A549 (cell line): Measurements from ENCODE around the gene C19orf67. TPM values are rescaled to one million over a fixed set of nuclear protein-coding genes. Genes with fewer than 3 reads are reported as not detected.

ENCODE experiments used
- ATAC-seq, 2 experiments: fragments of 200-7000 bp in 1 of 2; fragments of >200 bp in 1 of 2; cut with Nextera tagmentation in 1 of 2; cut with Tn5 transposase in 1 of 2; 3 replicates each; pipeline versions ENCODE4 v1.8.0 to v1.9.1; 2018 to 2020; ENCODE audit warnings: mild to moderate bottlenecking in 1 of 2, moderate library complexity in 1 of 2
- CTCF ChIA-PET: fragments of 300-600 bp; sonication (Branson Sonifier 250); formaldehyde crosslinking; extraction: SDS; loops from one replicate; lab custom pipeline; 2021; ENCODE audit warnings: antibody characterized with exemption, inconsistent platforms; lab: Yijun Ruan, JAX
- POLR2A ChIA-PET: fragments of 350-600 bp; formaldehyde crosslinking; extraction: SDS; loops from one replicate; lab custom pipeline; 2021; ENCODE audit warnings: antibody characterized with exemption, inconsistent platforms; lab: Yijun Ruan, JAX
- DNase-seq, 2 experiments: peaks; one replicate each; pipeline versions ENCODE4 v3.0.0 to v3.0.0-alpha.2; 2011 to 2016; ENCODE audit warnings: low read depth in 1 of 2, low spot score in 1 of 2
- FAIRE-seq: peaks from 2 replicates; lab custom pipeline; 2011; peaks lifted over from hg19 to GRCh38; lab: Jason Lieb, UNC
- H3K27ac ChIP-seq, 2 experiments: fragments of >200 bp; sonication (Bioruptor Twin); formaldehyde crosslinking; 3 replicates each; pipeline ENCODE4 v1.5.1; 2016 to 2017
- H3K4me1 ChIP-seq: fragments of >200 bp; sonication (Bioruptor Twin); formaldehyde crosslinking; 3 replicates; pipeline ENCODE4 v1.6.1; 2016
- H3K4me2 ChIP-seq: fragments of >200 bp; sonication (Bioruptor Twin); formaldehyde crosslinking; 3 replicates; pipeline ENCODE4 v1.6.1; 2016
- H3K4me3 ChIP-seq: fragments of >200 bp; sonication (Bioruptor Twin); formaldehyde crosslinking; 3 replicates; pipeline ENCODE4 v1.5.1; 2016
- H3K9me3 ChIP-seq: fragments of >200 bp; sonication (Bioruptor Twin); formaldehyde crosslinking; 3 replicates; pipeline ENCODE4 v1.6.1; 2016
- BCL3 ChIP-seq: fragments of >200 bp; sonication (Bioruptor Twin); formaldehyde crosslinking; IDR thresholded peaks from 3 replicates; pipeline ENCODE4 v1.6.1; 2016
- CBX2 ChIP-seq: fragments of 200-600 bp; sonication (generic); IDR thresholded peaks from 2 replicates; pipeline ENCODE4 v1.6.1; 2016; ENCODE audit warnings: low read depth, mild to moderate bottlenecking, borderline replicate concordance
- CBX8 ChIP-seq: fragments of 200-600 bp; sonication (generic); IDR thresholded peaks from 2 replicates; pipeline ENCODE4 v1.6.1; 2016
- CHD2 ChIP-seq: fragments of 150-350 bp; IDR thresholded peaks from 2 replicates; pipeline ENCODE4 v1.6.1; 2014; ENCODE audit warnings: low read length; ENCODE audit not compliant: partially characterized antibody
- CHD4 ChIP-seq: fragments of 200-600 bp; sonication (generic); IDR thresholded peaks from 2 replicates; pipeline ENCODE4 v1.6.1; 2016; ENCODE audit warnings: antibody characterized with exemption, mild to moderate bottlenecking, borderline replicate concordance
- EHF ChIP-seq: fragments of 250-450 bp; sonication (Bioruptor Pico); IDR thresholded peaks from 2 replicates; pipeline ENCODE4 v1.5.0; 2020; ENCODE audit warnings: mild to moderate bottlenecking
- ELK1 ChIP-seq: fragments of 150-350 bp; IDR thresholded peaks from 2 replicates; pipeline ENCODE4 v1.6.1; 2014; ENCODE audit warnings: low read depth, mild to moderate bottlenecking, low read length
- EP300 ChIP-seq, 2 experiments: fragments of >200 bp; sonication (Bioruptor Twin); formaldehyde crosslinking; IDR thresholded peaks; 2 replicates in 1 of 2; 3 replicates in 1 of 2; pipeline ENCODE4 v1.6.1; 2016 to 2017
- ESRRA ChIP-seq: fragments of 150-350 bp; IDR thresholded peaks from 2 replicates; pipeline ENCODE4 v1.6.1; 2014; ENCODE audit warnings: mild to moderate bottlenecking, low read length, borderline replicate concordance
- FOSL2 ChIP-seq, 2 experiments: fragments of 450-650 bp in 1 of 2; fragments of >200 bp in 1 of 2; sonication (Bioruptor Twin) in 1 of 2; formaldehyde crosslinking; IDR thresholded peaks; 2 replicates each; pipeline versions ENCODE4 v1.5.0 to v1.6.1; 2016 to 2020; ENCODE audit warnings: mild to moderate bottlenecking in 1 of 2, moderate library complexity in 1 of 2
- FOXS1 ChIP-seq: fragments of 250-450 bp; sonication (Bioruptor Pico); IDR thresholded peaks from 2 replicates; pipeline ENCODE4 v1.5.0; 2020; ENCODE audit warnings: mild to moderate bottlenecking, moderate library complexity
- GATA3 ChIP-seq: IDR thresholded peaks from 2 replicates; pipeline ENCODE4 v1.6.1; 2012; ENCODE audit warnings: borderline replicate concordance
- HEYL ChIP-seq: fragments of 250-450 bp; sonication (Bioruptor Pico); IDR thresholded peaks from 2 replicates; pipeline ENCODE4 v1.8.0; 2021; ENCODE audit warnings: mild to moderate bottlenecking, moderate library complexity
- HOXB13 ChIP-seq: fragments of 250-450 bp; sonication (Bioruptor Pico); IDR thresholded peaks from 2 replicates; pipeline ENCODE4 v1.5.0; 2020; ENCODE audit warnings: low read depth, mild to moderate bottlenecking, moderate library complexity
- JUN ChIP-seq, 2 experiments: fragments of >200 bp; sonication (Bioruptor Twin); formaldehyde crosslinking; IDR thresholded peaks; 2 replicates in 1 of 2; 3 replicates in 1 of 2; pipeline ENCODE4 v1.6.1; 2016 to 2017
- KDM5A ChIP-seq: fragments of 200-600 bp; sonication (generic); IDR thresholded peaks from 2 replicates; pipeline ENCODE4 v1.6.1; 2016; ENCODE audit warnings: antibody characterized with exemption, mild to moderate bottlenecking
- MYC ChIP-seq: IDR thresholded peaks from 2 replicates; pipeline ENCODE4 v1.6.1; 2012; ENCODE audit warnings: mild to moderate bottlenecking, inconsistent platforms, low read length, improper control_type of control experiment, borderline replicate concordance
- NR3C1 ChIP-seq: fragments of >200 bp; sonication (Bioruptor Twin); formaldehyde crosslinking; IDR thresholded peaks from 3 replicates; pipeline ENCODE4 v1.6.1; 2017
- PHF8 ChIP-seq: fragments of 200-600 bp; sonication (generic); IDR thresholded peaks from 2 replicates; pipeline ENCODE4 v1.6.1; 2016; ENCODE audit warnings: low read depth, mild to moderate bottlenecking, antibody characterized with exemption, moderate library complexity, borderline replicate concordance
- RAD21 ChIP-seq, 2 experiments: fragments of >200 bp in 1 of 2; sonication (Bioruptor Twin) in 1 of 2; formaldehyde crosslinking in 1 of 2; IDR thresholded peaks in 1 of 2; conservative IDR thresholded peaks in 1 of 2; 2 replicates in 1 of 2; 3 replicates in 1 of 2; pipeline ENCODE4 v1.6.1; 2012 to 2018; ENCODE audit warnings: inconsistent platforms in 1 of 2
- RARB ChIP-seq: fragments of 250-450 bp; sonication (Bioruptor Pico); IDR thresholded peaks from 2 replicates; pipeline ENCODE4 v1.8.0; 2021; ENCODE audit warnings: mild to moderate bottlenecking, moderate library complexity
- SREBF2 ChIP-seq: fragments of 450-650 bp; IDR thresholded peaks from 2 replicates; pipeline ENCODE4 v1.6.1; 2014; ENCODE audit warnings: mild to moderate bottlenecking, moderate library complexity
- TFCP2L1 ChIP-seq: fragments of 250-450 bp; sonication (Bioruptor Pico); IDR thresholded peaks from 2 replicates; pipeline ENCODE4 v1.5.0; 2021; ENCODE audit warnings: mild to moderate bottlenecking
- ZFP36 ChIP-seq: fragments of 450-650 bp; IDR thresholded peaks from 2 replicates; pipeline ENCODE4 v1.6.1; 2014; ENCODE audit warnings: borderline replicate concordance; ENCODE audit not compliant: partially characterized antibody
- WGBS: methylation state at CpG from one replicate; pipeline ENCODE4 v1.1.6; 2017; ENCODE audit errors: missing lambda C conversion rate; 5-methylcytosine and 5-hydroxymethylcytosine counted together
- polyA plus RNA-seq, 4 experiments: library from polyadenylated mRNA; depleted of rRNA in 3 of 4; stranded (reverse); fragments of >200 nt; fragmentation: RNase III in 1 of 4; extraction: RNeasy Plus Mini Kit Qiagen cat#74134 plus additional on column Dnase treatment in 1 of 4; gene quantifications; 2 replicates in 3 of 4; 3 replicates in 1 of 4; pipeline ENCODE4 v1.2.3, GENCODE V29; 2011 to 2017
- TF ChIP-seq, protein P1 (sequence below): IDR thresholded peaks from 2 replicates; pipeline ENCODE4 v1.6.1; 2012
- TF ChIP-seq, protein P2 (sequence below): IDR thresholded peaks from 2 replicates; pipeline ENCODE4 v1.6.1; 2012; ENCODE audit warnings: low read depth, borderline replicate concordance
- TF ChIP-seq, protein P3 (sequence below): IDR thresholded peaks from 2 replicates; pipeline ENCODE4 v1.6.1; 2012
- TF ChIP-seq, protein P4 (sequence below): fragments of >200 bp; sonication (Bioruptor Twin); formaldehyde crosslinking; IDR thresholded peaks from 2 replicates; pipeline ENCODE4 v1.6.1; 2016

Gene C19orf67
- polyA plus RNA-seq, 2 of the 4 experiments (the other 2 are of a cell fraction), result not detected

GRCh38 chr19:14106840-14107239 lies 21.3 kb upstream of the C19orf67 start:
- FAIRE-seq, result no peak
- no CpG with 5 or more reads among the region's 16 CpGs for WGBS
- no peak for TF ChIP-seq CBX2
- no peak for TF ChIP-seq JUN (IDR thresholded peaks at IDR 0.05)
- TF ChIP-seq EP300 (IDR thresholded peaks at IDR 0.05), result no peak
- TF ChIP-seq GATA3, result no peak
- TF ChIP-seq, protein P1, sequence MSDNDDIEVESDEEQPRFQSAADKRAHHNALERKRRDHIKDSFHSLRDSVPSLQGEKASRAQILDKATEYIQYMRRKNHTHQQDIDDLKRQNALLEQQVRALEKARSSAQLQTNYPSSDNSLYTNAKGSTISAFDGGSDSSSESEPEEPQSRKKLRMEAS, result no peak
- no peak for TF ChIP-seq RARB (CRISPR knock-in tag)
- no peak for TF ChIP-seq FOSL2 (IDR thresholded peaks at IDR 0.05)
- TF ChIP-seq FOSL2 (CRISPR knock-in tag; IDR thresholded peaks at IDR 0.05), result no peak
- no peak for TF ChIP-seq NR3C1
- TF ChIP-seq ELK1, result no peak
- TF ChIP-seq CHD4, result no peak
- TF ChIP-seq TFCP2L1 (CRISPR knock-in tag), result no peak
- no peak for TF ChIP-seq HOXB13
- no peak for TF ChIP-seq CHD2
- TF ChIP-seq MYC, result no peak
- no peak for TF ChIP-seq ZFP36
- TF ChIP-seq FOXS1 (CRISPR knock-in tag), result no peak
- TF ChIP-seq HEYL (CRISPR knock-in tag), result no peak
- no peak for TF ChIP-seq CBX8
- no peak for TF ChIP-seq BCL3
- no peak for TF ChIP-seq EHF (CRISPR knock-in tag)
- TF ChIP-seq, all 56 proteins: peak for 0
- Histone ChIP-seq H3K4me1 (no peaks in the 10 kb centered on the region), H3K4me2 (no peak overlapping the region), H3K27ac (no peak overlapping the region), H3K9me3 (no peaks in the 10 kb centered on the region), H3K4me3 (no peak overlapping the region)
- ATAC-seq (no peak), DNase-seq (no peak)
- ChIA-PET CTCF (interaction anchor here (1.3 kb wide), 1 partner anchor 11 kb away, joined by 3 read pairs; no protein-coding TSS in a partner anchor), POLR2A (no interaction called here)

DNA sequence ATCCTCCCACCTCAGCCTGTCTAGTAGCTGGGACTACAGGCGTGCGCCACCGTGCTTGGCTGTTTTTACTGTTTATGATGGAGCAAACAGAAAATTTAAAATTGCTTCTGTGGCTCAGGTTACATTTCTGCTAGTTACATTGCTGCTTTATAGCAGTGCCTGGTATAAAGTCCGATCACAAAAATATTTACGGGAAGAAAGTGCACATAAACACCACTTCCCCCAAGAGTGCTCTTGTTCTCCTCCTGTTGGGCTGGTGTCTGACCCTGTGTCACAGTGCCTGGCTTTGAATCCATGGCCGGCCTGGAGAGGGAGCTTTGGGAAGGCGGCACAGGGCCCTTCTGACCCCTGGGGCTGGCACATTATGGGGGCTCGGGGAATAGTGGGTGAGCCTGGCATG lies 20.1 kb upstream of the C19orf67 start:
- ATAC-seq, result no peak
- CTCF ChIA-PET, result interaction anchor here (0.9 to 1.2 kb wide), 2 partner anchors 9 to 31 kb away, joined by 3 to 4 read pairs; partner anchors contain the start of gene ASF1B
- Histone ChIP-seq H3K4me3 (no peak overlapping the region), H3K9me3 (no peaks in the 10 kb centered on the region)
- TF ChIP-seq RAD21 (conservative IDR thresholded peaks at IDR 0.05 in 1 of 2, IDR thresholded peaks at IDR 0.05 in 1 of 2) (no peak), TFCP2L1 (CRISPR knock-in tag) (no peak), EHF (CRISPR knock-in tag) (no peak), KDM5A (no peak), PHF8 (no peak)
- TF ChIP-seq, all 56 proteins: peak for 0
- H3K4me1 ChIP-seq, result no peaks in the 10 kb centered on the region
- POLR2A ChIA-PET, result no interaction called here
- DNase-seq (no peak), FAIRE-seq (no peak)
- H3K27ac ChIP-seq, result no peak overlapping the region
- 88% methylated on average over 7 of the region's 8 CpGs for WGBS
- no peak overlapping the region for H3K4me2 ChIP-seq

DNA sequence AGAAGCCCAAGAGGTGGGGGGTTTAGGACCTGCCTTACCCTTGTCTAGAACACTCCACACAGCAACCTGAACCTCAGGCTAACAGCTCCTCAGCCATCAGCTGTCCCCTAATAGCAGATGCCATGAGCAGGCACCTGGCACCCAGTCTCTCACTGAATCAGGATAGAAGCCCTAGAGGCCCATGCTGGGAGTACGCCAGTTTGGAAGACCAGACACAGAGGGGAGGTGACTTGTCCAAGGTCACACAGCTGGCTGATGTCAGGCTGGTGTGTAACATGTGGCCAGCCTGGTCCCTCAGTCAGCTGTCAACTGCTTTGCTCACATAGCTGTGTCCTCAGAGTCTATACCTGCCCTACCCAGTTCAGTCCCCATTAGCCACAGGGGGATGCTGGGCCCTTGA lies 17.7 kb upstream of the C19orf67 start:
- no peak for FAIRE-seq

More for the DNA sequence above, 17.7 kb upstream of the C19orf67 start:
- TF ChIP-seq RAD21 (conservative IDR thresholded peaks at IDR 0.05 in 1 of 2, IDR thresholded peaks at IDR 0.05 in 1 of 2), result no peak
- no peak for TF ChIP-seq ELK1
- TF ChIP-seq SREBF2, result no peak
- TF ChIP-seq ESRRA, result no peak
- TF ChIP-seq CHD4, result no peak
- TF ChIP-seq, protein P2, sequence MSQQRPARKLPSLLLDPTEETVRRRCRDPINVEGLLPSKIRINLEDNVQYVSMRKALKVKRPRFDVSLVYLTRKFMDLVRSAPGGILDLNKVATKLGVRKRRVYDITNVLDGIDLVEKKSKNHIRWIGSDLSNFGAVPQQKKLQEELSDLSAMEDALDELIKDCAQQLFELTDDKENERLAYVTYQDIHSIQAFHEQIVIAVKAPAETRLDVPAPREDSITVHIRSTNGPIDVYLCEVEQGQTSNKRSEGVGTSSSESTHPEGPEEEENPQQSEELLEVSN, result no peak
- no peak for TF ChIP-seq FOSL2 (IDR thresholded peaks at IDR 0.05)
- TF ChIP-seq FOSL2 (CRISPR knock-in tag; IDR thresholded peaks at IDR 0.05), result no peak
- TF ChIP-seq CBX2, result no peak
- TF ChIP-seq, protein P3, sequence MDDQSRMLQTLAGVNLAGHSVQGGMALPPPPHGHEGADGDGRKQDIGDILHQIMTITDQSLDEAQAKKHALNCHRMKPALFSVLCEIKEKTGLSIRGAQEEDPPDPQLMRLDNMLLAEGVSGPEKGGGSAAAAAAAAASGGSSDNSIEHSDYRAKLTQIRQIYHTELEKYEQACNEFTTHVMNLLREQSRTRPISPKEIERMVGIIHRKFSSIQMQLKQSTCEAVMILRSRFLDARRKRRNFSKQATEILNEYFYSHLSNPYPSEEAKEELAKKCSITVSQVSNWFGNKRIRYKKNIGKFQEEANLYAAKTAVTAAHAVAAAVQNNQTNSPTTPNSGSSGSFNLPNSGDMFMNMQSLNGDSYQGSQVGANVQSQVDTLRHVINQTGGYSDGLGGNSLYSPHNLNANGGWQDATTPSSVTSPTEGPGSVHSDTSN, result no peak
- TF ChIP-seq CHD2, result no peak
- TF ChIP-seq, protein P4, sequence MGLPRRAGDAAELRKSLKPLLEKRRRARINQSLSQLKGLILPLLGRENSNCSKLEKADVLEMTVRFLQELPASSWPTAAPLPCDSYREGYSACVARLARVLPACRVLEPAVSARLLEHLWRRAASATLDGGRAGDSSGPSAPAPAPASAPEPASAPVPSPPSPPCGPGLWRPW, result no peak
- Histone ChIP-seq H3K4me2 (no peak overlapping the region), H3K4me3 (no peak overlapping the region), H3K9me3 (no peaks in the 10 kb centered on the region), H3K4me1 (no peaks in the 10 kb centered on the region), H3K27ac (no peak overlapping the region)
- peak; percentile 30 to 53; a peak in 3 of 6 replicates for ATAC-seq
- WGBS, result 100% methylated on average over 1 of the region's 1 CpG
- ChIA-PET POLR2A (no interaction called here), CTCF (no interaction called here)
- no peak for DNase-seq
